22Rv1 (cell line): ENCODE results near the gene OSBPL3.

Source experiments
- ZFX ChIP-seq: fragments of 450-650 bp; IDR thresholded peaks from 2 replicates; pipeline ENCODE4 v1.6.1; 2017; ENCODE audit warnings: antibody characterized with exemption, borderline replicate concordance
- TF ChIP-seq, protein P1 (sequence below): fragments of 450-650 bp; IDR thresholded peaks from 2 replicates; pipeline ENCODE4 v1.5.1; 2017; ENCODE audit warnings: mild to moderate bottlenecking

DNA sequence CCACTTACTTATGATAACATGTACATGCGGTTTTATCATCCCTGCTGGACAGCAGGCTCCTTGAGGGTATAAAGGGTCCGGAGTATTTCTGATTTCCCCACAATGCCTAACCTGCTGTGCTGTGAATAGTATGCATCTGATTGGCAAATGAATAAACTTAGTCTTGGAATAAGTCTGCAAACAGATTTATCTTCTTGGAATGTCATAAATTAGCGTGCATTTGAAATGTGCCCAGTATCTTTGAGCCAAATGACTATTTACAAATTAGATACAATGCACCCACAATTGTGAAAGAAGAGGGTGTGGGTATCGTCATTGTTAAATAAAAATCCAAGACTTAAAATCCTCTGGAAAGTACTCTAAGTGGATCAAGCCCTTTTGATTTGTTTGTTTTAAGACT lies 106.0 kb downstream of the OSBPL3 start:
- TF ChIP-seq, protein P1, sequence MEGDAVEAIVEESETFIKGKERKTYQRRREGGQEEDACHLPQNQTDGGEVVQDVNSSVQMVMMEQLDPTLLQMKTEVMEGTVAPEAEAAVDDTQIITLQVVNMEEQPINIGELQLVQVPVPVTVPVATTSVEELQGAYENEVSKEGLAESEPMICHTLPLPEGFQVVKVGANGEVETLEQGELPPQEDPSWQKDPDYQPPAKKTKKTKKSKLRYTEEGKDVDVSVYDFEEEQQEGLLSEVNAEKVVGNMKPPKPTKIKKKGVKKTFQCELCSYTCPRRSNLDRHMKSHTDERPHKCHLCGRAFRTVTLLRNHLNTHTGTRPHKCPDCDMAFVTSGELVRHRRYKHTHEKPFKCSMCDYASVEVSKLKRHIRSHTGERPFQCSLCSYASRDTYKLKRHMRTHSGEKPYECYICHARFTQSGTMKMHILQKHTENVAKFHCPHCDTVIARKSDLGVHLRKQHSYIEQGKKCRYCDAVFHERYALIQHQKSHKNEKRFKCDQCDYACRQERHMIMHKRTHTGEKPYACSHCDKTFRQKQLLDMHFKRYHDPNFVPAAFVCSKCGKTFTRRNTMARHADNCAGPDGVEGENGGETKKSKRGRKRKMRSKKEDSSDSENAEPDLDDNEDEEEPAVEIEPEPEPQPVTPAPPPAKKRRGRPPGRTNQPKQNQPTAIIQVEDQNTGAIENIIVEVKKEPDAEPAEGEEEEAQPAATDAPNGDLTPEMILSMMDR, result no peak
- TF ChIP-seq ZFX, result no peak
